Hematopoietic multipotent progenitor cell treated with erythropoietin and hydrocortisone succinate and interleukin-3 and kit ligand, for 15 days (in vitro differentiated cells): ENCODE measurements around the gene NR4A2.

Experiments
- DNase-seq: peaks from one replicate; pipeline ENCODE4 v3.0.0-alpha.2; 2015; ENCODE audit warnings: low spot score

Gene NR4A2

DNA sequence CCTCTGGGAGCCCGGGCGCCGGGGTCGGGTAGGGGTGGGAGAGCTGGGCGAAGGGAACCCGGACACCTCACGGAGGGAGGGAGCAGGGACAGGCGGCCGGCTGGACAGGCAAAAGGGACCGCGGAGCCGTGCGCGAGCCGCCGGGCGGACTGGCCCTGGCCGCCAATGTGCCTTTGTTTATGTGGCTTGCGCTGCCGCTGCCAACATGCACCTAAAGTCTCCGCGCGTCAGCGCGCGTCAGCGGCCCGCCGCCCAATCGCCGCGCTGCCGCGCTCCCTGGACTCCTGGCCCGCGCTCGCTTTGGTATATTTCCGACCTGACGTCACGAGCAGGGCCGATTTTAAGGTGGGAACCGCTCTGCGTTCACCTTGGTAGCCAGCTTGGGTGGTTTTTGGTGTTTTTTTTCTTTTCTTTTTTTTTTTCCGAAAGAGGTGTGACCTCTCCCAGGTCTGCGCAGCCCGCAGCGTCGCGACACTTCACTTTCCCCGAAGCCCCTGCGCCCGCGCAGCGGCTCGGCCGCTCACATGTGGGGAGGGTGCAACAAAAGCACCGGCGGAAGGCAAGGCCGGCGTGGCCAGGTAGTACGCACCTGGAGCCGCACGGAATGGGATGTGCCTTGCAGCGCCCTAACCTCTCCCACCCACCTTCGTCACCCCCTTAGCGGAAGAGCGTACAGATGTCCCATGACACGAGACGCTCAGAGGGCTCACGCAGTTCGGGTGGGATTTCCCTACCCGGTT is at the start of gene NR4A2:
Gene NR4A2, minus strand, starts transcription at position 188 of the 740 bp plus-strand sequence. CDS start 2,535 bp downstream, outside the sequence.
- DNase-seq: peak; percentile 85

DNA sequence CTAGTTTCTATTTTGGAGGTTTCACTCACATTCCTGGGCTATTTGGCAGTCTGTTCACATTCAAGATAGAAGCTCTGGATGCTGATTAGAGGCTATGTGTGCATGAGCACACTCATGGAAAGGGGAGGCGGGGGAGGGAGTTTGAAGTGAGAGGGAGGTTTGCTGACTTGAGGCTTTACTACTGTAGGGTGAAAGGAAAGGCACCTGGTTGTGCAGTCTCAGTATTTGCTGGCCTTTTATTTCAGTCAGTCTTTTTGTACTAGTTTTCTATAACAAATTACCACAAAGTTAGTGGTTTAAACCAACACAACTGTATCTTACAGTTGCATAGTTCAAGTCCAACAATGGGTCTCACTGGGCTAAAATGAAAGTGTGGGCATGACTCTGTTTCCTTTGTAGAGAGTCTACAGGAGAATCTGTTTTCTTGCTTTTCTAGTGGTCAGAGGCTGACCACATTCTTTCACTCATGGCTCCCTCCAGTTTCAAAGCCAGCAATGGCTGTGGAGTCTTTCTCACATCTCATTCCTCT is 47.7 kb upstream of the NR4A2 start:
- no peak for DNase-seq

- DNase-seq: no peak
Measured at GRCh38 chr2:156379714-156380113, 47.2 kb upstream of the NR4A2 start.

GRCh38 chr2:156379071-156379470 is 46.5 kb upstream of the NR4A2 start:
- no peak for DNase-seq

GRCh38 chr2:156366753-156367152 is 34.2 kb upstream of the NR4A2 start:
- no peak for DNase-seq

DNA sequence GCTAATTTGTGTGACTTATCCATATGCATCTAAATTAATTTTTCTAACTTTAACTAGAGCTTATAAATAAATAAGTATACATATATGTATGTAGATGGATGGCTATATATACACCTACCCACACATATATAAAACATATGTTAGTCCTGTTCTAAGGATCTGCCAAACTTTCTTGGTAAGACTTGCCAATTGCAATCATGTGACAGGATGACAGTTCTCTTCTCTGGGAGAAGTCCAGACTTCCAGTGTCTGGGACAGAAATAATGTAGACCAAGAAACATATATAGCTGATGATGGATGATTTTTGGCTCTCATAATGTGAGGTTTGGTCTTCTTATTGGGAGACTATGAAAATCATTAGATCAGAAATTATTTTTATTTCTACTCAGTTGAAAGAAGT is 30.6 kb upstream of the NR4A2 start:
- DNase-seq: no peak

GRCh38 chr2:156356014-156356754 is 23.7 kb upstream of the NR4A2 start:
- no peak for DNase-seq

GRCh38 chr2:156352911-156353310 is 20.4 kb upstream of the NR4A2 start:
- no peak for DNase-seq

GRCh38 chr2:156350374-156351142 is 18.0 kb upstream of the NR4A2 start:
- no peak for DNase-seq

- no peak for DNase-seq
Measured at GRCh38 chr2:156349605-156350004, 17.1 kb upstream of the NR4A2 start.

DNA sequence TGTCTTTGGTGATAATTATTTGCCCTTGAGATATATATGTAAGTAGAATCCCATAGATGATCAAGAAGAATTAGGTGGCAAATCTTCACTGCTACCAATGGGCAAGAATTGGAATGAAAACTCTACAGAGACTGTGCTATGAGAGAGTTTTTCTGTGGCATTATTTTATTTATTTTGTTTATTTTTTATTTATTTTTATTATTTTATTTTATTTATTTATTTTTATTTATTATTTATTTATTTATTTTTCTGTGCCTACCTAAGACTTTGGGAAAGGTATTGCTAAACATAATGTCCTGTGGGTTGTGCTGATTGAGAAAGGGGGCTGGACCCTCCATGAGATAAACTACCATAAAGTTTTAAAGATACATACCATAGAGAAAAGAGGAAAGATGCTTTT is 16.6 kb upstream of the NR4A2 start:
- no peak for DNase-seq

DNA sequence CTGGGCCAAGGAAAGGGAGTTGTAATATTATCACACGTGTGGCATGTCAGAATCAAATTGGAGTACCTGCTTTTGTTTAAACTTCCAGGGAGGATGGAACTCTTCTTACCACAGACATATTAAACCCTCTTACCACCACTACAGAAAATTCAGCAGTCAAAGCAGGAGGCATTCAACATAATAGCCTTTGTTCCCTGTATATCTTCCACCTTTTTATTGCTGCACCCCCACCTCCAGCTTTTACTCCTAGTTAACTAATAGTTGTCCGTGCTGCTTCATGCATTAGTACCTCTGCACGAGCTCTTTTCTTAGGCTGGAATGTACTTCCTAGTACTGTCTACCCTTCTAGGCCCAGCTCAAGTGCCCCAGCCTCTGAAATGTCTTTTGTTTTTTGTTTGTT is 14.9 kb upstream of the NR4A2 start:
- no peak for DNase-seq

- DNase-seq: no peak
Measured at GRCh38 chr2:156346731-156347130, 14.2 kb upstream of the NR4A2 start.

DNA sequence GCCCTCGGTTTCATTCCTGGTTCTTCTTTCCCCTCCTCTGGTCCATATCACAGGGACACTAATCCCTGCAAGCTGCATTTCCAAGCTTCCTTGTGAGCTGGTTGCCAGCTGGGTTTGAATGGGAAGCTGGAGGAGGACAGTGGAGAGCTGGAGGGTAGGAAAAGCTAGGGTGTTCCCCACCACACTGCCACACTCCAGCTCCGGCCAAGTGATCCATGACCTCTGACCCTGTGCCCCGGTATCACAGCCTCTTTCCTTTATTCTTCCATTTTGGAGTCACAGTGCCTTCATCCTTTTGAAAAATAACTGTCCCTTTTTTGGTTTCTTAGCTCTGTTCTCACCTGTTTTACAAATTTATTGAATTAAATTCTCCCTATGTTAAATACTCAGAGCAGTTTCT is 13.1 kb upstream of the NR4A2 start:
- DNase-seq: no peak

- DNase-seq: no peak
Measured at GRCh38 chr2:156343940-156344301, 11.4 kb upstream of the NR4A2 start.

GRCh38 chr2:156343096-156343939 is 10.8 kb upstream of the NR4A2 start:
- DNase-seq: peak; percentile 32

- peak; percentile 82 for DNase-seq
Measured at GRCh38 chr2:156342254-156343095, 10.0 kb upstream of the NR4A2 start.

DNA sequence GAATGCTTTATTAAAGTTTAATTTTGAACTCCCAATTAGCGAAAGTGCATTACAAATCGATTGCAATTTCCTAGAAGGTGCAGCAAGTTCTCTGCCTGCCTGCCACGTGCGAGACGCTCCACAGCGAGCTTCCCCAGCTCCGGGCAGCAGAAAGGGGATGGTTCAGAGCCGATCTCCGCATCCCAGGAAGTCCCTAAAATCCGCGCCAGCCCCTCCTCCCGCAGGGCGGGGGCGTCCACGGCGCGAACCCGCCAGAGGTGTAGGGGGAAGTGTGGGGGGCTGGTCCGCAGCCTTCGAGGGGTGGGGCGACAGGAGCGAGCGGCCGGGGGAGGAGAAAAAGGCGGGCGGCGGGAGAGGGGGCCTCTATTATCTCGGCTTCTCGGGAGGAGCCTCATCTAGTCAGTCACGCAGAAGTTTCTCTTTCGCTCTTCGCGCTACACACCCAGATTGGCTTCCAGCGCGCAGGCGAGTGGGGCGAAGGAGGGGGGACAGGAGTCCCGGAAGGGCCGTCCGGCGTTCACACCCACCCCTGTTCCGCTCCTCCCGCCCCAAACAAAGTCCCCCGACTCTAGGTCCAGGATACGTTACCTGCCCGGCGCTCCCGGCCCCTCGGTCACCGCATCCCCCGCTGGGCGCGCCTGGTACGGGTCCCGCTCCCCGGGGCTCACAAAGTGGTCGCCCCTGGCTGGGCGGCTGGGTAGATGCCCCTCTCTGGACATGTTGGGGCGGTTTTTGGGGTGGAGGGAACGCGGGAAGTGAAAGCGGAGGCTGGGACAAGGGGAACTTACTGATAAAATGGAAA is 9.1 kb upstream of the NR4A2 start:
- DNase-seq: peak; percentile 80

GRCh38 chr2:156340804-156341451 is 8.4 kb upstream of the NR4A2 start:
- peak; percentile 41 for DNase-seq
